Testis (tissue), 3 donors: ENCODE results near the gene KIF7. TPM values are rescaled to one million over a fixed set of nuclear protein-coding genes. Genes with fewer than 3 reads are reported as not detected.

Experiments
- DNase-seq: peaks from one replicate; pipeline ENCODE4 v3.0.0-alpha.2; 2019
- H3K27ac ChIP-seq, 2 donors: fragments of 200-600 bp; sonication (generic); one replicate each; pipeline ENCODE4 v1.5.1; 2019
- H3K27me3 ChIP-seq: fragments of 200-600 bp; sonication (generic); one replicate; pipeline ENCODE4 v1.5.1; 2019
- H3K36me3 ChIP-seq: fragments of 200-600 bp; sonication (generic); one replicate; pipeline ENCODE4 v1.5.1; 2017; ENCODE audit warnings: low read depth; ENCODE audit errors: missing control alignments
- H3K4me1 ChIP-seq: fragments of 200-600 bp; sonication (generic); one replicate; pipeline ENCODE4 v1.5.1; 2019
- H3K4me3 ChIP-seq, 2 donors: fragments of 200-600 bp; sonication (generic); one replicate each; pipeline ENCODE4 v1.5.1; 2017 to 2019
- H3K9me3 ChIP-seq: fragments of 200-600 bp; sonication (generic); one replicate; pipeline ENCODE4 v1.5.1; 2017
- POLR2A ChIP-seq: fragments of 450-650 bp; IDR thresholded peaks from one replicate; pipeline ENCODE4 v1.6.1; 2017; ENCODE audit warnings: antibody characterized with exemption, mild to moderate bottlenecking, moderate library complexity
- WGBS, 2 donors: methylation state at CpG; one replicate each; pipeline ENCODE4 v1.1.5; 2018; 5-methylcytosine and 5-hydroxymethylcytosine counted together
- intact Hi-C: fragments of 100-400 bp; cut with DNase I; formaldehyde crosslinking; loops from one replicate; pipeline ENCODE4 v1.15.1; 2023; ENCODE audit warnings: low total_unique reads
- polyA plus RNA-seq: library from polyadenylated mRNA; stranded (reverse); fragments of 350-450 nt; fragmentation: Illumina TruSeq; extraction: RNeasy Lipid Tissue Mini Kit (QIAGEN cat#74804); gene quantifications from one replicate; pipeline ENCODE4 v1.2.3, GENCODE V29; 2014; ENCODE audit warnings: low read depth, low replicate concordance; ENCODE audit not compliant: insufficient read depth
- total RNA-seq, 2 donors: library from RNA; depleted of rRNA; stranded (reverse); fragments of >200 nt; gene quantifications; one replicate each; pipeline ENCODE4 v1.2.3, GENCODE V29; 2016
- TF ChIP-seq, protein P1 (sequence below), 3 experiments: fragments of 450-650 bp in 2 of 3; fragments of 200-600 bp in 1 of 3; sonication (generic) in 1 of 3; IDR thresholded peaks; one replicate each; pipeline ENCODE4 v1.5.1; 2016 to 2019; ENCODE audit warnings: antibody characterized with exemption in 3 of 3, mild to moderate bottlenecking in 2 of 3, moderate library complexity in 1 of 3

Gene KIF7
- total and polyA plus RNA-seq, 3 donors from 2014 or later: 2.6 to 7.6 (median 5.6) TPM

- intact Hi-C loops: loop anchor here (10.0 kb wide), 1 partner anchor 88 kb away; no protein-coding TSS in a partner anchor
- no peak for TF ChIP-seq POLR2A
- H3K27ac ChIP-seq: no peak overlapping the region
- no peaks in the 10 kb centered on the region for H3K9me3 ChIP-seq
- WGBS, 2 donors: 77 to 86% methylated on average over 10 to 22 of the region's 22 CpGs
- H3K36me3 ChIP-seq: no peaks in the 10 kb centered on the region
- no peak for DNase-seq
- H3K4me3 ChIP-seq: no peak overlapping the region
- no peaks in the 10 kb centered on the region for H3K4me1 ChIP-seq
- no peaks in the 10 kb centered on the region for H3K27me3 ChIP-seq
Measured at GRCh38 chr15:89646416-89647141, 8.7 kb downstream of the KIF7 start.

- H3K9me3 ChIP-seq: no peaks in the 10 kb centered on the region
- H3K4me1 ChIP-seq: no peaks in the 10 kb centered on the region
- DNase-seq: no peak
- H3K4me3 ChIP-seq: no peak overlapping the region
- 89 to 95% methylated on average over 7 to 8 of the region's 8 CpGs for WGBS, 2 donors
- H3K36me3 ChIP-seq: no peaks in the 10 kb centered on the region
- no peak overlapping the region for H3K27ac ChIP-seq
- TF ChIP-seq, protein P1, sequence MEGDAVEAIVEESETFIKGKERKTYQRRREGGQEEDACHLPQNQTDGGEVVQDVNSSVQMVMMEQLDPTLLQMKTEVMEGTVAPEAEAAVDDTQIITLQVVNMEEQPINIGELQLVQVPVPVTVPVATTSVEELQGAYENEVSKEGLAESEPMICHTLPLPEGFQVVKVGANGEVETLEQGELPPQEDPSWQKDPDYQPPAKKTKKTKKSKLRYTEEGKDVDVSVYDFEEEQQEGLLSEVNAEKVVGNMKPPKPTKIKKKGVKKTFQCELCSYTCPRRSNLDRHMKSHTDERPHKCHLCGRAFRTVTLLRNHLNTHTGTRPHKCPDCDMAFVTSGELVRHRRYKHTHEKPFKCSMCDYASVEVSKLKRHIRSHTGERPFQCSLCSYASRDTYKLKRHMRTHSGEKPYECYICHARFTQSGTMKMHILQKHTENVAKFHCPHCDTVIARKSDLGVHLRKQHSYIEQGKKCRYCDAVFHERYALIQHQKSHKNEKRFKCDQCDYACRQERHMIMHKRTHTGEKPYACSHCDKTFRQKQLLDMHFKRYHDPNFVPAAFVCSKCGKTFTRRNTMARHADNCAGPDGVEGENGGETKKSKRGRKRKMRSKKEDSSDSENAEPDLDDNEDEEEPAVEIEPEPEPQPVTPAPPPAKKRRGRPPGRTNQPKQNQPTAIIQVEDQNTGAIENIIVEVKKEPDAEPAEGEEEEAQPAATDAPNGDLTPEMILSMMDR (IDR thresholded peaks at IDR 0.05): no peak
- TF ChIP-seq POLR2A: no peak
- no peaks in the 10 kb centered on the region for H3K27me3 ChIP-seq
- intact Hi-C loops: loop anchor here (10.0 kb wide), 1 partner anchor 89 kb away; no protein-coding TSS in a partner anchor
Measured at GRCh38 chr15:89645680-89646079, 9.6 kb downstream of the KIF7 start.

DNA sequence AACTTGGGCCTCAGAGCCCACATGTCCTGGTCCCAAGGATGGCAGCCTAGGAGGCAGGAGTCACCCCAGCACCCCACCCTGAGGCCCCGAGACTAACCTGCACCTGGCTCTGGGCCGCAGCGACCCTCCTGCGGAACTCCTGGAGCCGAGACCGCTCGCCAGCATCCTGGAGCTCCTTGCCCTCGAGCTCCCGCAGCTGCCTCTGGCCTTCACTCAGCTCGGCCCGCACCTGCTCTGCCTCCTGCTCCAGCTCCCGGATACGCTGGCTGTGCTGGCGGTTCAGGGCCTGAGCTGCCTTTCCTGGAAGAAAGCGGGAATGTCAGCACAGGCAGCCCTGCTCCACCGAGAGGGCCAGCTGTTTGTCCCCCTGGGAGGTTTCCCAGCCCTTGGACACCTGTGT, 13.2 kb downstream of the KIF7 start:
- no peak overlapping the region for H3K4me3 ChIP-seq
- DNase-seq: peak; percentile 11
- no peak overlapping the region for H3K27ac ChIP-seq
- TF ChIP-seq POLR2A: no peak
- TF ChIP-seq, protein P1 (IDR thresholded peaks at IDR 0.05): no peak
- WGBS, 2 donors: 96 to 97% methylated on average over 6 to 16 of the region's 16 CpGs
- no peaks in the 10 kb centered on the region for H3K27me3 ChIP-seq
- H3K4me1 ChIP-seq: no peaks in the 10 kb centered on the region
- H3K36me3 ChIP-seq: no peaks in the 10 kb centered on the region
- intact Hi-C loops: loop anchor here (10.0 kb wide), 1 partner anchor 93 kb away; no protein-coding TSS in a partner anchor
- H3K9me3 ChIP-seq: no peaks in the 10 kb centered on the region

- no peak for DNase-seq
- Histone ChIP-seq H3K9me3 (no peaks in the 10 kb centered on the region), H3K27ac (no peak overlapping the region), H3K27me3 (no peaks in the 10 kb centered on the region), H3K36me3 (no peaks in the 10 kb centered on the region), H3K4me3 (no peak overlapping the region), H3K4me1 (no peaks in the 10 kb centered on the region)
- WGBS, 2 donors: 90% methylated on average over 5 of the region's 5 CpGs
- intact Hi-C loops: loop anchor here (10.0 kb wide), 1 partner anchor 94 kb away; no protein-coding TSS in a partner anchor
- TF ChIP-seq POLR2A: no peak
- TF ChIP-seq, protein P1 (IDR thresholded peaks at IDR 0.05): no peak
Measured at GRCh38 chr15:89641053-89641452, 14.2 kb downstream of the KIF7 start.

DNA sequence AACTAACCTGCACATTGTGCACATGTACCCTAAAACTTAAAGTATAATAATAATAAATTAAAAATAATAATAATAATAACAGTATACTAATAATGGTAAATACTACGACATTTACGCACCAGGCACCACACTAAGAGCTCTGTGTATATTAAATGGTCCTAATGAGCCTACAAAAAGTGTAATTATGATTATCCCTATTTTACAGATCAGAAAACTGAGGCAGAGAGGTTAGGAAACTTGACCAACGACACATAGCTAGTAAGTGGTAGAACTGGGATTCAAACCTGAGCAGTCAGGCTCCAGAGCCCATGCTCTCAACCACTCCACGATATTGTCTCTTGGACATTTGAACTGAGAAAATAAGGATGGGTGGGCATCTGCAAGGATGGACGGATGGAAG, 15.0 kb downstream of the KIF7 start:
- 94 to 98% methylated on average over 5 of the region's 5 CpGs for WGBS, 2 donors
- H3K4me3 ChIP-seq: no peak overlapping the region
- H3K27ac ChIP-seq: no peak overlapping the region
- no peaks in the 10 kb centered on the region for H3K4me1 ChIP-seq
- H3K9me3 ChIP-seq: no peaks in the 10 kb centered on the region
- intact Hi-C loops: loop anchor here (10.0 kb wide), 1 partner anchor 95 kb away; no protein-coding TSS in a partner anchor
- no peak for TF ChIP-seq POLR2A
- TF ChIP-seq, protein P1 (IDR thresholded peaks at IDR 0.05): no peak
- H3K36me3 ChIP-seq: no peaks in the 10 kb centered on the region
- H3K27me3 ChIP-seq: no peaks in the 10 kb centered on the region
- DNase-seq: no peak
